ENCODE results near the gene MT1M.

GRCh38 chr16:56652600-56652999 is 20.1 kb downstream of the MT1M start:
- TF ChIP-seq CTCF (conservative IDR thresholded peaks at IDR 0.05; ENCODE audit: low read depth in 2 of 2) (no peak), EZH2phosphoT487 (IDR thresholded peaks at IDR 0.05; ENCODE audit: unreplicated experiment) (no peak), EZH2 (IDR thresholded peaks at IDR 0.05; ENCODE audit: low read depth, unreplicated experiment) (no peak), POLR2AphosphoS5 (IDR thresholded peaks at IDR 0.05; ENCODE audit: low read depth) (no peak), JUNB (IDR thresholded peaks at IDR 0.05; ENCODE audit: unreplicated experiment) (no peak), REST (IDR thresholded peaks at IDR 0.05; ENCODE audit: unreplicated experiment) (no peak), ZNF331 (CRISPR knock-in tag; IDR thresholded peaks at IDR 0.05; ENCODE audit: low read depth) (no peak), CREB1 (CRISPR knock-in tag; IDR thresholded peaks at IDR 0.05; ENCODE audit: low read depth) (no peak), ZNF114 (CRISPR knock-in tag; IDR thresholded peaks at IDR 0.05) (no peak), NANOG (IDR thresholded peaks at IDR 0.05; ENCODE audit: borderline replicate concordance) (no peak), STAT1 (IDR thresholded peaks at IDR 0.05; ENCODE audit: unreplicated experiment) (no peak), ZNF462 (CRISPR knock-in tag; IDR thresholded peaks at IDR 0.05) (no peak)

Measured in GM23338 (cell line).